Endothelial cell (in vitro differentiated cells): ENCODE results near the gene GPR153. TPM values are rescaled to one million over a fixed set of nuclear protein-coding genes. Genes with fewer than 3 reads are reported as not detected.

ENCODE experiments used
- DNase-seq: peaks from one replicate; pipeline ENCODE4 v3.0.0; 2021; ENCODE audit warnings: low spot score
- H3K27ac Mint-ChIP-seq: one replicate; pipeline ENCODE4 v1.8.0; 2021; ENCODE audit warnings: mixed read lengths, inconsistent platforms; ENCODE audit not compliant: unreplicated experiment
- H3K27me3 Mint-ChIP-seq: one replicate; pipeline ENCODE4 v1.8.0; 2021; ENCODE audit warnings: mild to moderate bottlenecking, moderate library complexity, mixed read lengths, inconsistent platforms; ENCODE audit not compliant: unreplicated experiment
- H3K36me3 Mint-ChIP-seq: one replicate; pipeline ENCODE4 v1.8.0; 2021; ENCODE audit warnings: mild to moderate bottlenecking, low read depth, mixed read lengths, inconsistent platforms; ENCODE audit not compliant: unreplicated experiment
- H3K4me1 Mint-ChIP-seq: one replicate; pipeline ENCODE4 v1.8.0; 2021; ENCODE audit warnings: mild to moderate bottlenecking, mixed read lengths, inconsistent platforms; ENCODE audit not compliant: unreplicated experiment
- H3K4me3 Mint-ChIP-seq: one replicate; pipeline ENCODE4 v1.8.0; 2021; ENCODE audit warnings: mild to moderate bottlenecking, mixed read lengths, inconsistent platforms; ENCODE audit not compliant: unreplicated experiment
- H3K9me3 Mint-ChIP-seq: one replicate; pipeline ENCODE4 v1.8.0; 2021; ENCODE audit warnings: mixed read lengths, inconsistent platforms; ENCODE audit not compliant: unreplicated experiment
- total RNA-seq: library from RNA; stranded (reverse); fragmentation: NEBNext Ultra II Directional; extraction: Animal tissue kit (Norgen Biotek cat#: 25700); gene quantifications from one replicate; pipeline ENCODE4 v1.2.1, GENCODE V29; 2021; ENCODE audit not compliant: unreplicated experiment
- TF ChIP-seq, protein P1 (sequence below): fragments of 200-600 bp; sonication (generic); IDR thresholded peaks from one replicate; pipeline ENCODE4 v1.5.0; 2021; ENCODE audit warnings: antibody characterized with exemption; ENCODE audit not compliant: unreplicated experiment

The GPR153 gene
- total RNA-seq, 1 donor from 2014 or later, result 3.0 TPM

DNA sequence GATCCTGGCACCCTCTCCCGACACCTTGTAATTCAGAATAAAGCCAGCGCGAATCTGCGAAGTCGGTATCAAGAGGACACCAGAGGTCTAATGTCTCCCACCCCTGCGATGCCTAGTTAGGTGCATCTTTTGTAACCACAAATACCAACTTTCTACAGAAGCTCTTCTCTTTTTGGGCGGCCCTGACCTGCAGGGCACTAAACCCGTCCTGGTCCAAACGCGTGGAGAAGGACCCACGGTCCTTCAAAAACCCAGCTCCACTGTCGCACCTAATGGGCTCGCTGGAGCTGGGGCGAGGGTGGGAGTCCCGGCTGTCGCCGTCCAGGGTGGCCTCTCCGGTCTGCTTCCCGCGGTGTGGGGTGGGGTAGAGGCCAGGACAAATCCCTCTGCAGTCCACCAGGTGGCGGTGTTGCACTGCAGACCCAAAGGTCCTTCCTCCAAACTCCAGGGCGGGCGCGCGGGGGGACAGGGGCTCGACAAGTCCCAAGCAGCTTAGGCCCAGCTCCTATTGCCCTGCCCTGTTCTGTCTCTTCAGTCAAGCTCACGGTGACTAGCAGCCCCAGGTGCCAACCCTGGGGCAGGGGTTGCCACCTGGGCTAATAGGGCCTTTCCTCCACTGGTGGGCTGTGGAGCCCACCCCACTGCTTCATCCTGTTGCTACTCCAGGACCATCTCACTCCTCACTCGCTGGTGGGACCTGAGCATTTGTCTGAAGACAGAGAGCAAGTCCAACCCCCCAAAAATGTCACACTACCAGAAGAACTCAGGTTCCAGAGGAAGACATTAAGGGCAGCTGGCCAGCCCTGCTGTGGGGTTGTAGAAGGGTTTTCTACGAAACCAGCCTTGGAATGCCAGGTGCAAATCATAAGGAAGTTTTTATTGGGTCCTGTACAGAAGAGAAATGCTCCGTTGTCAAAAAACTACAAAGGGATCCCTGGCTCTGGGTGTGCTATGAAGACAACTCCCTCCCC is 14.1 kb downstream of the GPR153 start:
- Mint-ChIP-seq H3K4me1 (no peaks in the 10 kb centered on the region), H3K27ac (no peak overlapping the region), H3K4me3 (no peak overlapping the region), H3K9me3 (no peaks in the 10 kb centered on the region), H3K27me3 (peaks cover 23% of the 10 kb centered on the region), H3K36me3 (no peaks in the 10 kb centered on the region)
- TF ChIP-seq, protein P1, sequence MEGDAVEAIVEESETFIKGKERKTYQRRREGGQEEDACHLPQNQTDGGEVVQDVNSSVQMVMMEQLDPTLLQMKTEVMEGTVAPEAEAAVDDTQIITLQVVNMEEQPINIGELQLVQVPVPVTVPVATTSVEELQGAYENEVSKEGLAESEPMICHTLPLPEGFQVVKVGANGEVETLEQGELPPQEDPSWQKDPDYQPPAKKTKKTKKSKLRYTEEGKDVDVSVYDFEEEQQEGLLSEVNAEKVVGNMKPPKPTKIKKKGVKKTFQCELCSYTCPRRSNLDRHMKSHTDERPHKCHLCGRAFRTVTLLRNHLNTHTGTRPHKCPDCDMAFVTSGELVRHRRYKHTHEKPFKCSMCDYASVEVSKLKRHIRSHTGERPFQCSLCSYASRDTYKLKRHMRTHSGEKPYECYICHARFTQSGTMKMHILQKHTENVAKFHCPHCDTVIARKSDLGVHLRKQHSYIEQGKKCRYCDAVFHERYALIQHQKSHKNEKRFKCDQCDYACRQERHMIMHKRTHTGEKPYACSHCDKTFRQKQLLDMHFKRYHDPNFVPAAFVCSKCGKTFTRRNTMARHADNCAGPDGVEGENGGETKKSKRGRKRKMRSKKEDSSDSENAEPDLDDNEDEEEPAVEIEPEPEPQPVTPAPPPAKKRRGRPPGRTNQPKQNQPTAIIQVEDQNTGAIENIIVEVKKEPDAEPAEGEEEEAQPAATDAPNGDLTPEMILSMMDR, result peak; percentile 98
- DNase-seq, result peak; percentile 90

DNA sequence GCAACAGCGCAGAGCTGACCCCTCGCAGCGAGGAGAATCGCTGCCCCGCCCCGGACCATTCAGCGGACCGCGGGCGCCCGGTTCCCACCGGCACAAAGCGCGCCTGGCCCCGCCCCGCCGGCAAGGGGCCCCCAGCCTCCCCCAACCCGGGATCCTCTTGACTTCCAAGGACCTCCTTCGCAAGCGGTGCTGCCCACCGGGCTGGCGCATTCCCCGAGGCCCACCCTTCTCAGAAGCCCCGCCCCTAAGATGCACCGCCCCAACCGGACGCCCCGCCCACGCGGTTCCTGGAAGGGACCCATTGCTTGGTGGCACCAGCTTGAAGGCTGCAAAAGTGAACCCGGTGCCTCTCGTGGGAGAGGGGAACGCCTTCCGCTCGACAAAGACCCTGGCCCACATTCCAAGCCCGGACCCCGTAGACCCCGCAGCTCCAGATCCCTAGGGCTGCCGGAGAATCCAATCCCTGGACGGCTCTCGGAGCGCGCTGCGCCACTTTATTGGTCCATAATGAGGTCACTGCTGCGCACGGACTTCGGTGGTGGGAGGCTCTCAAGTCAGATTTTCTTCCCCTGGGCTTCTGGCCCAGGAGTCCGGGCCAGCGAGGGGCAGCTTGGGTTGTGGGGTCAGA is 14.9 kb downstream of the GPR153 start:
- Mint-ChIP-seq H3K27me3 (peaks cover 28% of the 10 kb centered on the region), H3K4me3 (no peak overlapping the region), H3K4me1 (peaks cover 6% of the 10 kb centered on the region), H3K9me3 (no peaks in the 10 kb centered on the region), H3K27ac (no peak overlapping the region), H3K36me3 (no peaks in the 10 kb centered on the region)
- DNase-seq, result no peak
- TF ChIP-seq, protein P1, result no peak

DNA sequence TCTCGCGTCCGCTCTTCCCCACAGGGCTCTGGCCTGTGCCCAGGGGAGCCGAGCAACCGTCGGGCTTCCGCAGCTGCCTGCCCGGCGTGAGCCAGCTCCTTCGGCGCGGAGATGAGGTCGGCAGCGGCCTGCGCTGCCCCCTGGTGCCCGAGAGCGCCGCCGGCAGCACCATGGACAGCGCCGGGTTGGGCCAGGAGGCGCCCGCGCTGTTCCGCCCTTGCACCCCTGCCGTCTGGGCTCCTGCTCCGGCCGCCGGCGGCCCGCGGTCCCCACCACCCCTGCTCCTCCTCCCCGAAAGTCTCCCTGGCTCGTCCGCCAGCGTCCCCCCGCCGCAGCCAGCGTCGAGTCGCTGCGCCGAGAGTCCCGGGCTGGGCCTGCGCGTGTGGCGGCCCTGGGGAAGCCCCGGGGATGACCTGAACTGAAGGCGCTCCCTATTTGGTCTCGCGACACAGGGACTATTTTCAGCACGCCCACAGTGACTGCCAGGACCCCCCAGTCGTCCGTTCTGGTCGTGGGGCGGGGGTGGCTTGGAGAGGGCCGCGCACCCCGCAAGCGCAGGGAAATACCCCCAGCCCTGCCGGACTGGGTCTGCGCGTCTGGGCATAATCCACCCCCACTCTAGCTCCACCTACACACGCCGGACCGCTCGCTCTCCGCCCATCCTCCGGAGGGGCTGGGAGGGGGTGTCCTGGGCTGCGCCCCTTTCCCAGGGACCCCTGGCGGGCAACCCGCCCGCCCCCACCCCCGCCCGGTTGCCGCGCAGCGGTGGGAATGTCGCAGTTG is 15.6 kb downstream of the GPR153 start:
- peak; percentile 93 for DNase-seq
- Mint-ChIP-seq H3K4me1 (peaks cover 6% of the 10 kb centered on the region), H3K27ac (no peak overlapping the region), H3K4me3 (no peak overlapping the region), H3K9me3 (no peaks in the 10 kb centered on the region), H3K27me3 (peaks cover 27% of the 10 kb centered on the region), H3K36me3 (no peaks in the 10 kb centered on the region)
- TF ChIP-seq, protein P1, result peak; percentile 62

- H3K4me3 Mint-ChIP-seq, result no peak overlapping the region
- no peak for DNase-seq
Measured at GRCh38 chr1:6244401-6245049, 16.4 kb downstream of the GPR153 start.

More at GRCh38 chr1:6244401-6245049, 16.4 kb downstream of the GPR153 start:
- Mint-ChIP-seq H3K4me1 (peaks cover 6% of the 10 kb centered on the region), H3K27ac (no peak overlapping the region), H3K27me3 (peaks cover 24% of the 10 kb centered on the region), H3K9me3 (no peaks in the 10 kb centered on the region), H3K36me3 (no peaks in the 10 kb centered on the region)
- TF ChIP-seq, protein P1, result no peak
